ENCODE results near the gene NCMAP. TPM values are rescaled to one million over a fixed set of nuclear protein-coding genes. Genes with fewer than 3 reads are reported as not detected.
"Not testable (repeated sequence)": the region's sequence is repeated elsewhere in the genome, so short reads cannot be mapped to it uniquely, and the experiment has no call there.

NCMAP gene
- total RNA-seq, 1 donor from 2014 or later = 2.2 TPM

DNA sequence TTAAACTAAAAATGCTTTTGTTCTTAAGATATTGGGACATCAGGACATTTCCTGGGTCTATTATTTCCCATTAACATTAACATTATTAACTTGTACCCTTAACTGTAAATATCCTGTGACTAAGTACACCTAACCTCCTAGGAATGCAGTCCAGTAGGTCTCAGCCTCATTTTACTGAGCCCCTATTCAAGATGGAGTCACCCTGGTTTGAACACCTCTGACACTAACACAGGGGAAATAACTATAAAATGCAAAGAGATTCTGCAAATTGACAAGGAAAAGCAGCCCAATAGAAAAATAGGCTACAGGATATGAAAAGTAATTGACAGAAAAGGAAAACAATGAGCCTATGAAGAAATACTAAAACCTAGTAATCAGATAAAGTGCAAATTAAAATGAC is 11.6 kb upstream of the NCMAP start:
- H3K4me3 ChIP-seq (ENCODE audit: low read depth, low read length) = no peak overlapping the region
- no peak for DNase-seq (ENCODE audit: low read depth)
- TF ChIP-seq, protein P1, sequence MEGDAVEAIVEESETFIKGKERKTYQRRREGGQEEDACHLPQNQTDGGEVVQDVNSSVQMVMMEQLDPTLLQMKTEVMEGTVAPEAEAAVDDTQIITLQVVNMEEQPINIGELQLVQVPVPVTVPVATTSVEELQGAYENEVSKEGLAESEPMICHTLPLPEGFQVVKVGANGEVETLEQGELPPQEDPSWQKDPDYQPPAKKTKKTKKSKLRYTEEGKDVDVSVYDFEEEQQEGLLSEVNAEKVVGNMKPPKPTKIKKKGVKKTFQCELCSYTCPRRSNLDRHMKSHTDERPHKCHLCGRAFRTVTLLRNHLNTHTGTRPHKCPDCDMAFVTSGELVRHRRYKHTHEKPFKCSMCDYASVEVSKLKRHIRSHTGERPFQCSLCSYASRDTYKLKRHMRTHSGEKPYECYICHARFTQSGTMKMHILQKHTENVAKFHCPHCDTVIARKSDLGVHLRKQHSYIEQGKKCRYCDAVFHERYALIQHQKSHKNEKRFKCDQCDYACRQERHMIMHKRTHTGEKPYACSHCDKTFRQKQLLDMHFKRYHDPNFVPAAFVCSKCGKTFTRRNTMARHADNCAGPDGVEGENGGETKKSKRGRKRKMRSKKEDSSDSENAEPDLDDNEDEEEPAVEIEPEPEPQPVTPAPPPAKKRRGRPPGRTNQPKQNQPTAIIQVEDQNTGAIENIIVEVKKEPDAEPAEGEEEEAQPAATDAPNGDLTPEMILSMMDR (conservative IDR thresholded peaks at IDR 0.05; ENCODE audit: low read depth, low read length) = no peak

DNA sequence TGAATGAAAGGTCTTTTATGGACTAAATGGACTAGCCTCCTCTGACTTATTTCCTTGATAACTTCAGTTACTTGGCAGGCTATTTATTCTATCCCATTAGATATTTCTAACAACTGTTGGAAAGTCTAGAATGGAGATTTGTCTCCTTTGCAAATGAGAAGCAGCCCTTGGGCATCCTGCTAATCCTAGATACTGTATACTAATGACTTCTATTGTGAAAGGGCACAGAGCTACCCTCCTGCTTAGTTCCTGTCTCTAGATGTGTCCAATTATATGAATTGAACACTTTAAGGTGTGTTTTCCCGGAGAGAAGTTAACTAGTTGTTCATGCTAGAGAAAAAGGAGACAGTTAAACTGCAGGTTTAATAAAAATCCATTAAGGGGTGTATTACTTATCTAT is 10.2 kb upstream of the NCMAP start:
- TF ChIP-seq, protein P1 (conservative IDR thresholded peaks at IDR 0.05; ENCODE audit: low read depth, low read length) = no peak
- DNase-seq (ENCODE audit: low read depth) = no peak
- H3K4me3 ChIP-seq (ENCODE audit: low read depth, low read length) = no peak overlapping the region

DNA sequence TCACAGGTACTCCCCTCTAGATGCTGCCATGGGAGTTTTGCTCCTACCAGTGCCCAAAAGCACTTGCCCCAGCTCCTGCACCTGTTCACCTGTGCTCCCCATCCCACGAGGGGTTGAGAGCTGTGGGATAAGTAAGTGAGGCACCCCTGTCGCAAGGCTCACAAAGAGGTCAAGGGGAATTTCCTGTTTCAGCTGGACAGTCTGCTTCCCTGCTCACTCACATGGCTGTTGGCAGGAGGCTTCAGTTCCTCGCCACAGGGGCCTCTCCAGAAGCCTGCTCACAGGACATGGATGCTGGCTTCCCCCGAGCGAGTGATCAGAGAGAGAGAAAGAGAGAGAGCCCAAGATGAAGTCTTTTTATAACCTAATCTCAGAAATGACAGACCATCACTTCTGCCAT is 8.7 kb upstream of the NCMAP start:
- no peak overlapping the region for H3K4me3 ChIP-seq (ENCODE audit: low read depth, low read length)
- TF ChIP-seq, protein P1 (conservative IDR thresholded peaks at IDR 0.05; ENCODE audit: low read depth, low read length) = no peak
- no peak for DNase-seq (ENCODE audit: low read depth)

DNA sequence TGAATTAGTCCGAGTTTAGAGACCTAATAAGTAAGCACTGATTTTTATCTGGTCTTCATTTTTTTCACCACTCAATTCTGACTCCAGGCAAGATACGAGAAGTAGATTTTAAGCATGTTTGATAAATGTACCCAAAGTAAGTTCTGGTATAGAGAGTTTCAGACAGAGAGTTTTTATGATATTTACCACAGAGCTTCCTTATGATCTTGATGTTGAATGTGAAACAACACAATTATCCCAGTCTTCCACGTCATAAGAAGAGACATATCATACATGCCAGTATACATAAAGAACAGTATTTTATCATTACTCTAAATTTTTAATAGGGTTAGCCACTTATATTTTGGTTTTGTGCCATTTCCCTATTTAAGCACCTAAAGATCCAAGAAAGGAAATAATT is 7.8 kb upstream of the NCMAP start:
- no peak for DNase-seq (ENCODE audit: low read depth)
- no peak overlapping the region for H3K4me3 ChIP-seq (ENCODE audit: low read depth, low read length)
- TF ChIP-seq, protein P1 (conservative IDR thresholded peaks at IDR 0.05; ENCODE audit: low read depth, low read length) = no peak

DNA sequence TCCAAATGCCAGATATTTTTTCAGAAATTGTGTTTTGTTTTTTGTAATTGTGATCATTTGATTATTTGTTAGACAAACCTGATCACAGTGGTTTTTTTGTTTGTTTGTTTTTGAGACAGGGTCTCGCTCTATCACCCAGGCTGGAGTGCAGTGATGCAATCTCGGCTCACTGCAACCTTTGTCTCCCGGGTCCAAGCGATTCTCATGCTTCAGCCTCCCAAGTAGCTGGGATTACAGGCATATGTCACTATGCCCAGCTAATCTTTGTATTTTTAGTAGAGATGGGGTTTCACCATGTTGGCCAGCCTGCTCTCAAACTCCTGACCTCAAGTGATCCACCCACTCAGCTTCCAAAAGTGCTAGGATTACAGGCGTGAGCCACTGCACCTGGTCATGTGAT is 6.7 kb upstream of the NCMAP start:
- not testable (repeated sequence) for H3K4me3 ChIP-seq (ENCODE audit: low read depth, low read length)

DNA sequence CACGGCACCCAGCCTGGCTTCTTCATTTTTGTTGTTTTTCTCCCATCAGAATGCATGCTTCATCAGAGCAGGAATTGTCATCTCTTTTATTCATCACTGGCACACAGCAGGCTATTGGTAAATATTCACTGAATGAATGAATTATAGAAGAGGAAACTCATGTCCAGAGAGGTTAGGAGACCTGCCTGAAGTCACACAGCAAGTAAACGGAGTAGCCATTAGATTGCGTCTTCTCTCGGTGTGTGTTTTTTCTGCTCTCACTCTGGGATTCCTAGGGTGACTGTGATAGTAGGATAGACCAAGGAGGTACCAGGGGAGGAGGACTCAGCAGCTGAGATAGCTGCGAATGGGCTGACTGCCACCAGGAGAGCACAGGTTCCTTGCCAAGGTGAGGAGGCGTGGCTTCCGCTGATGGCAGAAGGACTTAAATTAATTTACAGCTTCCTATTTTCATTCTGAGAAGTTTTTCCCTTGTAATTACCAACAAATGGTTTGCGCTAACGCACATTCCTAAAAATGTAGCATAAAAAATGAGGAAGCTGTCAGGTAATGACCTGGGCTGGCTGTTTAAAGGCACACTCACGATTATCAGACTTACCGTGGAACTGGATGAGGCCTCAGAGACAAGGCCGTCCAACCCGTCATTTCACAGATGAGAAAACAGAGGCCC is 4.5 kb upstream of the NCMAP start:
- DNase-seq (ENCODE audit: low read depth) = no peak
- TF ChIP-seq, protein P1 (conservative IDR thresholded peaks at IDR 0.05; ENCODE audit: low read depth, low read length) = no peak
- H3K4me3 ChIP-seq (ENCODE audit: low read depth, low read length) = no peak overlapping the region

More for the DNA sequence above, 6.7 kb upstream of the NCMAP start:
- not testable (repeated sequence) for DNase-seq (ENCODE audit: low read depth)

DNA sequence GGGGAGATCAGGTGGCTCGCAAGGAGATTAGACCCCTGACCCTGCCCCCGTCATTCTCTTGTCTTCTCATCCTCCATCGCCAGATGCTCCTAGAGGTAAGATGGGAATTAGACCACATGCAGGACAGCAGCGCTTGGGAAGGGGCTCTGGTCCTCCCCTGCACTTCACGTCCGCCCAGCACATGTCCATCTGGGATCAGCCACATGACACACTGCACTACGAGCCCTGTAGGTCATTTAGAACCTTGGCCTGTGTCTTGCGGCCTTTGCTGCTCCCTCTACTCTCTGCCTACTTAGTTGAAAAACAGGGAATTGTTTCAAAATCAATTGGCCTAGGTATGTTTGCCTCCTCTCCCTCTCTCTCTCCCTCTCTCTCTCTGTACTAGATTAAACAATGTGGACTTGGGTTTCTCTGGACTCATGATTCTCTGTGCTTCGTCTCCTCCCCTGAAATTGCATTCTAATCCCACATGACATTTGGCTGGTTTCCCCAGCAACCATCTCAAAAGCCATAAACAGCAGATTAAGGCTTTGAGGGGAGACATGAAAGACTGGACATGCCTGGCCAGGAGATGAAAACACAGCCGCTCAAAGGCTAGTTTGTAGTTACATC is 3.8 kb upstream of the NCMAP start:
- H3K4me3 ChIP-seq (ENCODE audit: low read depth, low read length) = no peak overlapping the region
- DNase-seq (ENCODE audit: low read depth) = no peak
- TF ChIP-seq, protein P1 (conservative IDR thresholded peaks at IDR 0.05; ENCODE audit: low read depth, low read length) = no peak
